Nephron progenitor cell (in vitro differentiated cells): Measurements from ENCODE around the gene TMEM108.
A peak's percentile ranks its signal among the peaks of the same experiment; 100 is the strongest.

Experiments
- DNase-seq: peaks from one replicate; pipeline ENCODE4 v3.0.0; 2021
- H3K27ac Mint-ChIP-seq: 2 replicates; pipeline ENCODE4 v1.8.0; 2021; ENCODE audit warnings: mild to moderate bottlenecking, moderate library complexity, mixed read lengths
- H3K27me3 Mint-ChIP-seq: 2 replicates; pipeline ENCODE4 v1.8.0; 2021; ENCODE audit warnings: mild to moderate bottlenecking, low read depth, mixed read lengths; ENCODE audit not compliant: poor library complexity
- H3K36me3 Mint-ChIP-seq: 2 replicates; pipeline ENCODE4 v1.8.0; 2021; ENCODE audit warnings: low read depth, mixed read lengths
- H3K4me1 Mint-ChIP-seq: 2 replicates; pipeline ENCODE4 v1.8.0; 2021; ENCODE audit warnings: mixed read lengths
- H3K4me3 Mint-ChIP-seq: 2 replicates; pipeline ENCODE4 v1.8.0; 2021; ENCODE audit warnings: mild to moderate bottlenecking, moderate library complexity, mixed read lengths
- H3K9me3 Mint-ChIP-seq: 2 replicates; pipeline ENCODE4 v1.8.0; 2021; ENCODE audit warnings: mild to moderate bottlenecking, moderate library complexity, mixed read lengths
- TF ChIP-seq, protein P1 (sequence below): fragments of 200-600 bp; sonication (generic); IDR thresholded peaks from 2 replicates; pipeline ENCODE4 v1.5.0; 2021; ENCODE audit warnings: antibody characterized with exemption

The TMEM108 gene

DNA sequence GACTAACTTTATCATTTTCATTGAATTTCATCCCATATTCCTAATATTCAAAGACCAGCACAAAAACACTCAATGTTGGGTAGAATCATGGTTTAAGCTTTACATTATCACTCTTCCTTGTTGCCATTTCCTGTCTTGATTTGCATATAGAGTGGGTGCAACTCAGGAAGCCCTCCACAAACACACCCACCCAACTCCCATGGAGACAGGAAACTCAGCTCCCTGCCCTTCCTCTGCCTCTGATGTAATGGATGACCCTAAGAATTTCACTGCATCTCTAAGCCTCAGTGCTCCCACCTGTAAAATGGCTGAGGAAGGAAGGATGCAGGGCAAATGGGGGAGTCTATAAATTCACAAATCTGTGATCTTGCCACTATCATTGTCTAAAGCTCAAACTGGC, 263.5 kb downstream of the TMEM108 start:
- Mint-ChIP-seq H3K27ac (peak overlapping the region; percentile 48), H3K9me3 (peaks cover 14% of the 10 kb centered on the region), H3K27me3 (no peaks in the 10 kb centered on the region), H3K4me1 (peaks cover 11% of the 10 kb centered on the region), H3K36me3 (no peaks in the 10 kb centered on the region), H3K4me3 (no peak overlapping the region)
- TF ChIP-seq, protein P1, sequence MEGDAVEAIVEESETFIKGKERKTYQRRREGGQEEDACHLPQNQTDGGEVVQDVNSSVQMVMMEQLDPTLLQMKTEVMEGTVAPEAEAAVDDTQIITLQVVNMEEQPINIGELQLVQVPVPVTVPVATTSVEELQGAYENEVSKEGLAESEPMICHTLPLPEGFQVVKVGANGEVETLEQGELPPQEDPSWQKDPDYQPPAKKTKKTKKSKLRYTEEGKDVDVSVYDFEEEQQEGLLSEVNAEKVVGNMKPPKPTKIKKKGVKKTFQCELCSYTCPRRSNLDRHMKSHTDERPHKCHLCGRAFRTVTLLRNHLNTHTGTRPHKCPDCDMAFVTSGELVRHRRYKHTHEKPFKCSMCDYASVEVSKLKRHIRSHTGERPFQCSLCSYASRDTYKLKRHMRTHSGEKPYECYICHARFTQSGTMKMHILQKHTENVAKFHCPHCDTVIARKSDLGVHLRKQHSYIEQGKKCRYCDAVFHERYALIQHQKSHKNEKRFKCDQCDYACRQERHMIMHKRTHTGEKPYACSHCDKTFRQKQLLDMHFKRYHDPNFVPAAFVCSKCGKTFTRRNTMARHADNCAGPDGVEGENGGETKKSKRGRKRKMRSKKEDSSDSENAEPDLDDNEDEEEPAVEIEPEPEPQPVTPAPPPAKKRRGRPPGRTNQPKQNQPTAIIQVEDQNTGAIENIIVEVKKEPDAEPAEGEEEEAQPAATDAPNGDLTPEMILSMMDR = no peak
- DNase-seq = no peak

DNA sequence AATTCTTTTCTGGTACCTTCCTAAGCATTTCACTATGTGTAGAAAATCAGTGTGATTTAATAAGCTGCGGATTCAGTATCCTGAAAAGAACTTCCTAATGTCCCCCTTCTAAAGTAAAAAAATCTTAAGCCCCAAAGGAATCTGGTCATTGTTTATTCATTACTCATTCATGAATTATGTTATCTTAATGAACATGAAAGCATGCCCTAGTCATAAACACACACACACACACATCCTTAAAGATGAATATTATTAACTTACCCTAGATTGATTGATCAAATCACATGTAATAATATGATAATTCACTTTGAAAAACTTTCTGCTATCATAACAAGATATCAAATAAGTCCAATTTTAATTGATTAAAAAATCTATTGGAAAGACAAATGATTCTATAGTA, 265.2 kb downstream of the TMEM108 start:
- Mint-ChIP-seq H3K27me3 (peaks cover 3% of the 10 kb centered on the region), H3K36me3 (peaks cover 5% of the 10 kb centered on the region), H3K27ac (no peak overlapping the region), H3K9me3 (peaks cover 21% of the 10 kb centered on the region), H3K4me1 (peaks cover 11% of the 10 kb centered on the region), H3K4me3 (no peak overlapping the region)
- DNase-seq = no peak
- TF ChIP-seq, protein P1 = no peak

DNA sequence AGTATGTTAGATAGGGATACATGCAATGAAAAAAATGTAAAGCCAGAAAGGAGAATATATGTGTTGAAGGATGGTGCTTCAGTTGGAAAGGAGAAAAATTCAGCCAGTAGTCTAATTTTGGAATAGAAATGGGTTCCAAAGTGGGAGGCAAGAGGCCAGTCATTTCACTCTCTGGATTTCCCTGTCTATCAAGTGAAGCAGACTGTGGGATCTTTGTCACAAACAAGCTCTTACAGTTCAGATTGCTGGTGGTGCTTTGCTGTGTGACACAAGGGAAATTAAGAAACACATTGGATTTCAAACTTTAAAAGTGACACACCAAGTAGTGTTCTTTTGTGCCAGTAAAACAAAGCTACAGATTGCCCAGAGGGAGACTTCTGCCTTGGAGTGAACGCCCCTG, 279.7 kb downstream of the TMEM108 start:
- no peak for DNase-seq
- Mint-ChIP-seq H3K36me3 (peaks cover 43% of the 10 kb centered on the region), H3K4me3 (no peak overlapping the region), H3K27ac (no peak overlapping the region), H3K27me3 (no peaks in the 10 kb centered on the region), H3K4me1 (no peaks in the 10 kb centered on the region), H3K9me3 (peaks cover 50% of the 10 kb centered on the region)
- TF ChIP-seq, protein P1 = no peak

DNA sequence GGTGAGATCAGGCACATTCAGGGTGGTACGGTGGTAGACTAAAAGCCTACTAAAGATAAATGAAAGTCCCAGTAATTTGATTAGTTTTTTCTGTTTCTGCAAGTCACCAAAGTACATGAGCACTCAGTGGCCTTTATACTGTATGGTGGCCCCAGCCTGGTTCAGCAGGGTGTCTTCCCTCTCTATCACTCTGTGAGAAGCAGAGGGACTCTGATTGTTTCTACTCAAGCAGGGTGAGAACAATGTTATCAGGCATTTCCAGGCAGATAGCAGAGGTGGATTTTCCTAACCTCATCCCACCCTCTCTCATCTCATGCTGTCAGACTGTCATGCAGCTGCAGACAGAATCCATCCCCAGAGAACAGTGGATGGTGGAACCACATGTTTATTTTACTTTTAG, 290.2 kb downstream of the TMEM108 start:
- no peak for DNase-seq
- H3K9me3 Mint-ChIP-seq = peaks cover 16% of the 10 kb centered on the region
- no peak overlapping the region for H3K4me3 Mint-ChIP-seq
- H3K27me3 Mint-ChIP-seq = no peaks in the 10 kb centered on the region
- H3K36me3 Mint-ChIP-seq = peaks cover 8% of the 10 kb centered on the region
- TF ChIP-seq, protein P1 = no peak
- no peak overlapping the region for H3K27ac Mint-ChIP-seq
- H3K4me1 Mint-ChIP-seq = peaks cover 20% of the 10 kb centered on the region

DNA sequence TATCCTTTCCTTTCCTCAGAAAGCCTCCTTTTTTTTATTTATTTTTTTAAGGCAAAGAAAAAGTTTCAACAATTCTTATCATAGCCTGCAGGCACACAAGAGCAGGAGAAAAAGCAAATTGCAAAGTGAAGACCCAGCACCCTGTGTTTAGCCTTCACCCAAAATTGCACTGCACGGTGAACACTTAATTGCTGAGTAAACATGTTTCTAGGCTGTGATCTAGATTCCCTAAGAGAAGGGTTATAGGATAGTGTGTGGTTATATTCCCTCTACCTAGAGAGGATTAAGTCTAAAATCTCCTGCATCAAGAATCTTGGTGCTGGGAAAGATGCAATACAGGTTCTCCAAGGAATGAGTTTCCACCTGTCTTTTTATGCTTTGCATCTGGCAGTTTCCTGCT, 291.4 kb downstream of the TMEM108 start:
- H3K9me3 Mint-ChIP-seq = peaks cover 5% of the 10 kb centered on the region
- H3K27ac Mint-ChIP-seq = no peak overlapping the region
- H3K36me3 Mint-ChIP-seq = no peaks in the 10 kb centered on the region
- DNase-seq = no peak
- H3K4me1 Mint-ChIP-seq = peaks cover 20% of the 10 kb centered on the region
- no peaks in the 10 kb centered on the region for H3K27me3 Mint-ChIP-seq
- TF ChIP-seq, protein P1 = no peak
- H3K4me3 Mint-ChIP-seq = no peak overlapping the region

DNA sequence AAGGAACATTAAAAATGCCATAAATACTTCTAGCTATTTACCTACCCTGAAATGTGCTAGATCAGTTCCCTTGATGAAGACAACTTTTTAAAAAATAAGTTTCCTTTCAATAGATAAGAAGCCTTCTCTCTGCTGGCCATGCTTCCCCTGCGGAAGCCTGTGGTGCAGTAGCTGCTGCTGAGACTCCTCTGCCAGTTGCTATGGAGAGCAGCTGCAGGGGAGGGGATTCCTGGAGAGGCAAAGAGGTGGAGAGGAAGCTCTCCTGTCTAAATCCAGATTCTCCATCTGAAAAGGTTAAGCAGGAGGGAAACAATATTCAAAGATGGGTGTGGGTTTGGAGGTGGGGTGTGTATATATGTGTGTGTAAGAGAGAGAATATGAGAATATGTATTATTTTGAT, 291.9 kb downstream of the TMEM108 start:
- Mint-ChIP-seq H3K27ac (no peak overlapping the region), H3K27me3 (no peaks in the 10 kb centered on the region), H3K4me1 (peaks cover 20% of the 10 kb centered on the region), H3K9me3 (peaks cover 1% of the 10 kb centered on the region), H3K36me3 (no peaks in the 10 kb centered on the region), H3K4me3 (no peak overlapping the region)
- peak; percentile 12 for DNase-seq
- TF ChIP-seq, protein P1 = no peak
